Ectodermal cell (in vitro differentiated cells): ENCODE results near the gene ACHE.
A peak's percentile ranks its signal among the peaks of the same experiment; 100 is the strongest.

Source experiments
- H3K27ac ChIP-seq: 2 replicates; pipeline ENCODE4 v1.7.0; 2013; ENCODE audit warnings: mild to moderate bottlenecking, low read depth, low read length; ENCODE audit not compliant: insufficient read depth, poor library complexity, severe bottlenecking
- H3K27me3 ChIP-seq: 2 replicates; pipeline ENCODE4 v1.7.0; 2013; ENCODE audit warnings: mild to moderate bottlenecking, low read length; ENCODE audit not compliant: insufficient read depth, control insufficient read depth, poor library complexity, severe bottlenecking
- H3K36me3 ChIP-seq: one replicate; pipeline ENCODE4 v1.7.0; 2013; ENCODE audit warnings: low read length; ENCODE audit not compliant: control insufficient read depth, insufficient read depth
- H3K4me1 ChIP-seq: one replicate; pipeline ENCODE4 v1.7.0; 2013; ENCODE audit warnings: low read length; ENCODE audit not compliant: control insufficient read depth, insufficient read depth
- H3K4me3 ChIP-seq: 2 replicates; pipeline ENCODE4 v1.7.0; 2013; ENCODE audit warnings: low read depth, low read length, control low read depth; ENCODE audit not compliant: insufficient read depth
- H3K9me3 ChIP-seq: 2 replicates; pipeline ENCODE4 v1.7.0; 2013; ENCODE audit warnings: mild to moderate bottlenecking, low read length, moderate library complexity; ENCODE audit not compliant: control insufficient read depth
- WGBS, 2 experiments: methylation state at CpG; one replicate each; pipeline ENCODE4 v1.1.7; 2013; ENCODE audit warnings: missing lambda C conversion rate in 2 of 2; 5-methylcytosine and 5-hydroxymethylcytosine counted together

Gene ACHE

DNA sequence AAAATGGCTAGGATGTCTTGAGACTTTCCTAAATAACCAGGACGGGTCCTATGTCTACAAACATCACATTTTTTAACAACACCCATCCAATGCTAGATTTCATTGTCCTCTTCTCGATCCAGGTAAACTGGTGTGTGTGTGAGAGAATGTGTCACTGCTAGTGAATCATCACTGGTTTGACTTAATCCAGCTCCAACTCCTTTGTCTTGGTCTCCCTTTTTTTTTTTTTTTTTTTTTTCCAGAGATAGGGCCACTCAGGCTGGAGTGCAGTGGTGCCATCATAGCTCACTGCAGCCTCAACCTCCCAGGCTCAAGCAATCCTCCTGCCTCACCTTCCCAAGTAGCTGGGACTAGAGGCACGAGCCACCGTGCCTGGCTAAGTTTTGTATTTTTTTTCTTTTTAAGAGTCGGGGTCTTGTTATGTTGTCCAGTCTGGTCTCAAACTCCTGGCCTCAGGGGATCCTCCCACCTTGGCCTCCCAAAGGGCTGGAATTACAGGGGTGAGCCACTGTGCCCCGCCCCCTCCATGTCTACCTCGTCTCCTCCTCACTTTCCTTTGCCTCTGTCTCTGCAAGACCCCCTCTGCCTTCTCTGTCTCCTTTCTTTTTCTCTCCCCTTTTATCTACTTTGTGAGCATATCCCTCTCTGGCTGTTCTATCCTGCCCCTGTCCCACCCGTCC lies 4.0 kb downstream of the ACHE start:
- peak overlapping the region; percentile 57 for H3K4me3 ChIP-seq
- 78 to 81% methylated on average over 7 of the region's 8 CpGs for WGBS, 2 experiments
- no peak overlapping the region for H3K27ac ChIP-seq
- peaks cover 7% of the 10 kb centered on the region for H3K36me3 ChIP-seq
- H3K9me3 ChIP-seq: no peaks in the 10 kb centered on the region
- H3K4me1 ChIP-seq: peaks cover 22% of the 10 kb centered on the region
- peaks cover 22% of the 10 kb centered on the region for H3K27me3 ChIP-seq

GRCh38 chr7:100890653-100891567 lies 4.8 kb downstream of the ACHE start:
- peaks cover 14% of the 10 kb centered on the region for H3K27me3 ChIP-seq
- H3K9me3 ChIP-seq: no peaks in the 10 kb centered on the region
- H3K4me3 ChIP-seq: peak overlapping the region; percentile 57
- peaks cover 22% of the 10 kb centered on the region for H3K4me1 ChIP-seq
- WGBS, 2 experiments: 39 to 47% methylated on average over 43 of the region's 43 CpGs
- H3K36me3 ChIP-seq: peaks cover 14% of the 10 kb centered on the region
- H3K27ac ChIP-seq: peak overlapping the region; percentile 90

DNA sequence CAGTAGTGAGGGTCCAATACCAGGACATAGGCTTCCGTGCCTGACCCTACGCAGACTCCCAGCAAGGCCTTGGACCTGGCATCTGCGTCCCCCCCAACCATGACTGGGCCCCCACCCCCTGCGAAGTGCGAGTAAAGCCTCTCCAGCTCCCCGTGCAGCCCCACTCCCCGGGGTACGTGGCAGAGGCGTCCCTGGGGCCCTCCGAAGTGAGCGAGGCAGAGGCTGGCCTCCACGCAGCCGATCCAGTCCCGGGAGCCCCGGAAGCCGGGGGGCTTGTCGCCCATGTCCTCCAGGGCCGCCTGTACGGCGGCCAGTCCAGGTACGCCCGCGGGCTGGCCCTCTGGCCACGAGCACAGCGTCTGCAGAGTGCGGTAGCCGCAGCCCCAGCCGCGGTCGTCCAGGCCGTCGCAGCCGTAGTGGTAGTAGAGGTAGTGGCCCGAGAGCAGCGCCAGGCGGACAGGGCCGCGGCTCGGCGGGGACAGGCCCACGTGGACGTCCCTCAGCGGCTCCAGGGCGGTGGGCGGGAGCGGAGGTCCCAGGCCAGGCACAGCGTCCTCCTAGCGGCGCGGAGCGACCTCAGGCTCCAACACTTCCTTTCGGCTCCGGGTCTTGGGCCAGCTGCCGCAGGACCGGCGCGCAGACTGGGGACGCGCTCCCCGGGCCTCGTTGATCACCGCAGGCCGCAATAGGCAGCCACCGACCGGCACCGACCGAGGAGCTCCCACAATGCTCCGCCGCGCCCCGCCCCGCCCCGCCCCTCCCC lies 6.5 kb downstream of the ACHE start, which contains the start of gene UFSP1:
UFSP1 (minus strand) TSS at position 728 of the 763 bp plus-strand sequence; CDS start at position 284, 444 bp downstream.
- 4 to 6% methylated on average over 68 to 70 of the region's 73 CpGs for WGBS, 2 experiments
- peaks cover under 1% of the 10 kb centered on the region for H3K27me3 ChIP-seq
- H3K4me3 ChIP-seq: peak within 1 kb of the TSS; percentile 60
- H3K9me3 ChIP-seq: no peaks in the 10 kb centered on the region
- peaks cover 13% of the 10 kb centered on the region for H3K4me1 ChIP-seq
- H3K27ac ChIP-seq: peak within 1 kb of the TSS; percentile 90
- H3K36me3 ChIP-seq: peaks cover 29% of the 10 kb centered on the region

DNA sequence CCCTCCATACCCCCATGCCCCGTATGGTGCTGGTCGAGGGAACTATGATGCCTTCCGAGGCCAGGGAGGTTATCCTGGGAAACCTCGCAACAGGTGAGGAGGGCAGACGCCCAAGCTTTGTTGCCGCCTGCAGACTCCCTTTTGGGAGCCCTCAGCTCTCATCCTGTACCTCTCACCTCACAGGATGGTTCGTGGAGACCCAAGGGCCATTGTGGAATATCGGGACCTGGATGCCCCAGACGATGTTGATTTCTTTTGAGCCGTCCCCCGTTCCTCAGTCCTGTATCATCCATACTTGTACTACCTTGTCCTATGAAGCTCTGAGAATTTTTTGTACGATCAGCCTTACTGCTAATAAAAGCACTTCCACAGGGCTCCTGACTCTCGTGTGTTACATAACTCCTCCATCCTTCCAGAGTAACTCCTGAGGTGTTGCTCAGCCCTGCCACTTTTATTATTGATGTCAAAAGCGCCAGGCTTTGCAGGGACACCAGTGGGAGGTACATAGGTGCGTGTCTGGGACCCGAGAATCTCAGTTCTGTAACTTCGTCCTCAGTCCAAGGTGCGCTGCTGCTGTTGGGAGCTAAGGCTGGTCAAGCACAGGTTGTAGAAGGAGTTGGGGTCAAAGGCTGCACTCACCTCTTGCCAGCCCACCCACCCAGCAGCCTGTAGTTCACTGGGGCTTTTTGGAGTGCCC lies 7.2 kb downstream of the ACHE start:
- H3K9me3 ChIP-seq: no peaks in the 10 kb centered on the region
- no peak overlapping the region for H3K27ac ChIP-seq
- H3K36me3 ChIP-seq: peaks cover 34% of the 10 kb centered on the region
- H3K27me3 ChIP-seq: no peaks in the 10 kb centered on the region
- H3K4me1 ChIP-seq: peaks cover 6% of the 10 kb centered on the region
- H3K4me3 ChIP-seq: peak overlapping the region; percentile 60
- 85 to 86% methylated on average over 18 of the region's 18 CpGs for WGBS, 2 experiments

GRCh38 chr7:100887516-100888290 lies 8.0 kb downstream of the ACHE start:
- Histone ChIP-seq H3K4me3 (no peak overlapping the region), H3K4me1 (peaks cover 6% of the 10 kb centered on the region), H3K36me3 (peaks cover 41% of the 10 kb centered on the region), H3K27me3 (no peaks in the 10 kb centered on the region), H3K9me3 (no peaks in the 10 kb centered on the region), H3K27ac (no peak overlapping the region)
- WGBS, 2 experiments: 89 to 92% methylated on average over 20 to 21 of the region's 21 CpGs

- Histone ChIP-seq H3K27ac (no peak overlapping the region), H3K27me3 (no peaks in the 10 kb centered on the region), H3K4me1 (peaks cover 6% of the 10 kb centered on the region), H3K4me3 (no peak overlapping the region), H3K9me3 (no peaks in the 10 kb centered on the region), H3K36me3 (peaks cover 48% of the 10 kb centered on the region)
- WGBS, 2 experiments: 93 to 95% methylated on average over 25 of the region's 25 CpGs
These were observed 8.7 kb downstream of the ACHE start for GRCh38 chr7:100886936-100887515.

DNA sequence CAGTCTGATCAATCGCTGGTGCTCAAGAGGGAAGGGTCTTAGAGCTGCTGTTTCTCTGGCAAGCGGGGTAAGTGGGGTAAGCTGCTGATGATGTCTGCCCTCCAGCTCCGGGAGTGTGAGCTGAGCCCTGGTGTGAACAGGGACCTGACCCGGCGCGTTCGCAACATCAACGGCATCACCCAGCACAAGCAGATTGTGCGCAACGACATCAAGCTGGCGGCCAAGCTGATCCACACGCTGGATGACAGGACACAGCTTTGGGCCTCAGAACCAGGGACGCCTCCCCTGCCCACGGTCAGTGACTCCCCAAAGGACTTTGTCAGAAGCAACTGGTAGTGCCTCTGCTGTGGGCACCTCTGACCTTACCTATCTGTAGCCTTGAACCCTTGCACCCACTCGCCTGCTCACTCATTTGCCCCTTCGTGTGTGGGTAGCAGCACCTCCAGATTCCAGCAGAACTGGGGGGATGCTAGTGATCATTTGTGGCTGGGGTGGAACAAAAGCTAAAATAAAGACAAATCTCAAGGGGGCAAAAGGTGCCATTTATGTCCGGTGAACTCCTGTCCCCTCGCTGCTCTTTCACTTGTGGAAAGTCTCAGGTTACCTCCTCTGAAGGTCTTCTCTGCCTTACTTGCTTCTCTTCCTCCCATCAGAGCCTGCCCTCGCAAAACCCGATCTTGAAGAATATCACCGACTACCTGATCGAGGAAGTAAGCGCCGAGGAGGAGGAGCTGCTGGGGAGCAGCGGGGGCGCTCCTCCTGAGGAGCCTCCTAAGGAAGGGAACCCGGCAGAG lies 9.3 kb downstream of the ACHE start:
- Histone ChIP-seq H3K27ac (no peak overlapping the region), H3K4me1 (peaks cover 6% of the 10 kb centered on the region), H3K9me3 (no peaks in the 10 kb centered on the region), H3K27me3 (no peaks in the 10 kb centered on the region), H3K4me3 (no peak overlapping the region), H3K36me3 (peaks cover 54% of the 10 kb centered on the region)
- WGBS, 2 experiments: 94 to 95% methylated on average over 27 of the region's 27 CpGs

DNA sequence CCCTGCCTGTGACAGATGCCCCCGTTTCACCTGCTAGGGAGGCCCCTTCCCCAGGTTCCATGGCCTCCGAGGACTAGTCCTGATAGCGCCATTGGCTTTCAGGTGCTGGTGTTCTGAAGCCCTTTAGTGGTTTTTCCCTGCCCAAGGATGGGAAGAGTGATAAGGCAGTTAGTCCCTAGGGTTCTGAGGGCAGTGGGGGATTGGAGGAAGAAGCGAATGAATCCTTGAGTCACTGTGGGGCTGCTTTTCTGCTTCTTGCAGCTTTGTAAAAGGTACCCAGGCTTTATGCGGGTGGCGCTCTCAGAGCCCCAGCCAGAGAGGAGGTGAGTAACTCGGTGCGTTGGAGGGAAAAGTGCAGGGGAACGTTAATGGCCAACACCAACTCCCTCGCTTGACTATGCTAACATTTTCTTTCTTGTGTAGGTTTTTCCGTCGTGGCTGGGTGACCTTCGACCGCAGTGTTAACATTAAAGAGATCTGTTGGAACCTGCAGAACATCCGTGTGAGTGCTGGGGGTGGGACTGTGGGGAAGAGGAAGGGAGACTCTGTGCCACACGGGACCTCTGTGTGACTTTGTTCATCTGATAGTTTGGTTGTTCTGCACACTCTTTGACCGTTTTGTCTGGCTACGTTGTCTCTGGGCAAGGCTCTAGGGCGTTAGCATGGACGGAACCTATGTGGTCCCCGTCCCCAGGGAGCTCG lies 10.1 kb downstream of the ACHE start:
- no peak overlapping the region for H3K27ac ChIP-seq
- peaks cover 60% of the 10 kb centered on the region for H3K36me3 ChIP-seq
- H3K27me3 ChIP-seq: no peaks in the 10 kb centered on the region
- H3K4me3 ChIP-seq: no peak overlapping the region
- no peaks in the 10 kb centered on the region for H3K9me3 ChIP-seq
- peaks cover 6% of the 10 kb centered on the region for H3K4me1 ChIP-seq
- WGBS, 2 experiments: 94 to 95% methylated on average over 22 of the region's 22 CpGs
